Endothelial cell (in vitro differentiated cells): ENCODE results near the gene PTPRD. TPM values are rescaled to one million over a fixed set of nuclear protein-coding genes. Genes with fewer than 3 reads are reported as not detected.

Source experiments
- DNase-seq: peaks from one replicate; pipeline ENCODE4 v3.0.0; 2021; ENCODE audit warnings: low spot score
- H3K27ac Mint-ChIP-seq: one replicate; pipeline ENCODE4 v1.8.0; 2021; ENCODE audit warnings: mixed read lengths, inconsistent platforms; ENCODE audit not compliant: unreplicated experiment
- H3K27me3 Mint-ChIP-seq: one replicate; pipeline ENCODE4 v1.8.0; 2021; ENCODE audit warnings: mild to moderate bottlenecking, moderate library complexity, mixed read lengths, inconsistent platforms; ENCODE audit not compliant: unreplicated experiment
- H3K36me3 Mint-ChIP-seq: one replicate; pipeline ENCODE4 v1.8.0; 2021; ENCODE audit warnings: mild to moderate bottlenecking, low read depth, mixed read lengths, inconsistent platforms; ENCODE audit not compliant: unreplicated experiment
- H3K4me1 Mint-ChIP-seq: one replicate; pipeline ENCODE4 v1.8.0; 2021; ENCODE audit warnings: mild to moderate bottlenecking, mixed read lengths, inconsistent platforms; ENCODE audit not compliant: unreplicated experiment
- H3K4me3 Mint-ChIP-seq: one replicate; pipeline ENCODE4 v1.8.0; 2021; ENCODE audit warnings: mild to moderate bottlenecking, mixed read lengths, inconsistent platforms; ENCODE audit not compliant: unreplicated experiment
- H3K9me3 Mint-ChIP-seq: one replicate; pipeline ENCODE4 v1.8.0; 2021; ENCODE audit warnings: mixed read lengths, inconsistent platforms; ENCODE audit not compliant: unreplicated experiment
- CTCF ChIP-seq: fragments of 200-600 bp; sonication (generic); IDR thresholded peaks from one replicate; pipeline ENCODE4 v1.5.0; 2021; ENCODE audit warnings: antibody characterized with exemption; ENCODE audit not compliant: unreplicated experiment
- total RNA-seq: library from RNA; stranded (reverse); fragmentation: NEBNext Ultra II Directional; extraction: Animal tissue kit (Norgen Biotek cat#: 25700); gene quantifications from one replicate; pipeline ENCODE4 v1.2.1, GENCODE V29; 2021; ENCODE audit not compliant: unreplicated experiment

Gene PTPRD
- total RNA-seq, 1 donor from 2014 or later = 47.8 TPM

GRCh38 chr9:9117866-9118265 lies 1494.9 kb downstream of the PTPRD start:
- no peak overlapping the region for H3K4me3 Mint-ChIP-seq
- H3K9me3 Mint-ChIP-seq = no peaks in the 10 kb centered on the region
- DNase-seq = no peak
- H3K36me3 Mint-ChIP-seq = no peaks in the 10 kb centered on the region
- H3K4me1 Mint-ChIP-seq = no peaks in the 10 kb centered on the region
- no peak overlapping the region for H3K27ac Mint-ChIP-seq
- no peak for TF ChIP-seq CTCF
- H3K27me3 Mint-ChIP-seq = no peaks in the 10 kb centered on the region

GRCh38 chr9:9112001-9112720 lies 1500.6 kb downstream of the PTPRD start:
- no peak for TF ChIP-seq CTCF
- H3K4me3 Mint-ChIP-seq = no peak overlapping the region
- H3K27me3 Mint-ChIP-seq = no peaks in the 10 kb centered on the region
- DNase-seq = no peak
- H3K9me3 Mint-ChIP-seq = no peaks in the 10 kb centered on the region
- H3K27ac Mint-ChIP-seq = no peak overlapping the region
- H3K4me1 Mint-ChIP-seq = no peaks in the 10 kb centered on the region
- H3K36me3 Mint-ChIP-seq = no peaks in the 10 kb centered on the region

- Mint-ChIP-seq H3K4me1 (no peaks in the 10 kb centered on the region), H3K27ac (no peak overlapping the region), H3K4me3 (no peak overlapping the region), H3K27me3 (no peaks in the 10 kb centered on the region), H3K9me3 (no peaks in the 10 kb centered on the region), H3K36me3 (no peaks in the 10 kb centered on the region)
- no peak for DNase-seq
- no peak for TF ChIP-seq CTCF
Measured at GRCh38 chr9:9108641-9109040, 1504.2 kb downstream of the PTPRD start.

- Mint-ChIP-seq H3K4me1 (no peaks in the 10 kb centered on the region), H3K4me3 (no peak overlapping the region), H3K36me3 (no peaks in the 10 kb centered on the region), H3K27me3 (no peaks in the 10 kb centered on the region), H3K27ac (no peak overlapping the region), H3K9me3 (no peaks in the 10 kb centered on the region)
- no peak for DNase-seq
- TF ChIP-seq CTCF = no peak
Measured at GRCh38 chr9:9102295-9102694, 1510.5 kb downstream of the PTPRD start.

- Mint-ChIP-seq H3K27ac (no peak overlapping the region), H3K4me1 (no peaks in the 10 kb centered on the region), H3K9me3 (no peaks in the 10 kb centered on the region), H3K27me3 (no peaks in the 10 kb centered on the region), H3K4me3 (no peak overlapping the region), H3K36me3 (no peaks in the 10 kb centered on the region)
- no peak for DNase-seq
- no peak for TF ChIP-seq CTCF
Measured at GRCh38 chr9:9100070-9100469, 1512.7 kb downstream of the PTPRD start.
